Measurements from ENCODE around the gene GPR152. TPM values are rescaled to one million over a fixed set of nuclear protein-coding genes. Genes with fewer than 3 reads are reported as not detected.

Gene GPR152
- total RNA-seq, 1 experiment from 2014 or later = not detected

DNA sequence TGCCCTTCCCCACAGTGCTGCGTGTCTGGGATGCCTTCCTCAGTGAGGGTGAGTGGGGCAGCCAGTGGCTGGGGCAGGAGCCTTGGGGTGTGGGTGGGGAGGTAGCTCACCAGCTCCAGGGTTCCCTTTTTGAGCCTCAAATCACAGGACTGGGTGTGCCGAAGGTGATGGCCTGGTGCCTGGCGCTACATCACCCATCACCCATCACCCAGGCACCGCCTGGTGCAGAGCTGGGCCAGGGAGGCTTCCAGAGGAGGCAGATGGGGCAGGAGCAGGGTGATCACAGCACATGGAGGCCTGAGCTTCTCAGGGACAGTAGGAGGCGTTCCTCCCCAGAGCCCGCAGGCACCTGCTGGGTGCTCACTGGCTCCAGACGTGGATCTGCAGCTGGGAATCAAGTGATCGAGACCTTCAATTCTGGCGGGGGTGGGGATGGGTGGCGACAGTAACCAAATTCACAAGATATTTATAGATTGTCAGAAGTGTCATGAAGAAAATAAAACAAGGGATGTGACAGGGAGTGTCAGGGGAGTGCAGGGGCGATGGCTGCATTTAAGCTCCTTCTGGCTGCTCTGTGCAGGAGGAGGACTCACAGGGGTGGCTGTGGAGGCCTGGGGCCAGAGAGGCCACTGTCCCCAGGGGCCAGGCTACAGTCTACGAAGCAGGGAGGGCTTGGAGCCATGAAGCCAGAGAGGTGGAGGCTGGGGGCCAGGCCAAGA lies 45.4 kb downstream of the GPR152 start (continued):
- TF ChIP-seq ZBTB33 (IDR thresholded peaks at IDR 0.05; ENCODE audit: extremely low read depth, insufficient replicate concordance, low read length) (no peak), CBX3 (IDR thresholded peaks at IDR 0.05; ENCODE audit: low read depth) (no peak), JUND (IDR thresholded peaks at IDR 0.05) (no peak)

DNA sequence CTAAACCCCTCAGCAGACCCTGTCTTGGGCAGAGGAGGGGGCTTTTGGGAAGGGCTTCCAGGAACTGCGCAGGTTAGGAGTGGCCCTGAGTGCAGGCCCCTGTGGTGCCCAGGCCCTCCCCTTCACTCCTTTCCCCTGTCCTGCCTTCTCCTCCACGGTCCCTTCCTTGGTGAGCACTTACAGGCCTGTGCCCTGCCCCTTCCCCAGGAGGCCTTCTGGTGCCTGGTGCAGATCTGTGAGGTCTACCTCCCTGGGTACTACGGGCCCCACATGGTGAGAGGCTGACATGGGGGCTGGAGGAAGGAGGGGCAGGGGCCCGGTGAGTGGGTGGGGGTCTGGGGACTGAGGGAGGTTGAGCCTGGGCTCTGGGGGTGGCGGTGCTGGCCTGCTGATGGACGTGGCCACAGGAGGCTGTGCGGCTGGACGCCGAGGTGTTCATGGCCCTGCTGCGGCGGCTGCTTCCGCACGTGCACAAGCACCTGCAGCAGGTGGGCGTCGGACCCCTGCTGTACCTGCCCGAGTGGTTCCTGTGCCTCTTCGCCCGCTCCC lies 46.0 kb downstream of the GPR152 start:
- Histone ChIP-seq H3K4me3 (replicated peaks in 1 of 2; ENCODE audit: low read depth in 1 of 2, low read length in 2 of 2) (no peak overlapping the region), H3K79me2 (ENCODE audit: insufficient read depth, low read length) (no peaks in the 10 kb centered on the region; the same call in 1 of the 2 replicates), H3K9me3 (ENCODE audit: control insufficient read depth in 1 of 2, insufficient read depth in 1 of 2, low read depth in 1 of 2, low read length in 2 of 2) (no peaks in the 10 kb centered on the region), H3K4me1 (ENCODE audit: control insufficient read depth in 1 of 2, insufficient read depth in 2 of 2, low read length in 2 of 2) (peaks cover 4 to 9% of the 10 kb centered on the region in 2 experiments), H2AFZ (ENCODE audit: low read depth, low read length, poor library complexity, severe bottlenecking) (no peak overlapping the region), H4K20me1 (ENCODE audit: insufficient read depth) (no peaks in the 10 kb centered on the region), H3K27me3 (ENCODE audit: insufficient read depth, low read length) (no peaks in the 10 kb centered on the region), H3K36me3 (ENCODE audit: control insufficient read depth in 1 of 2, insufficient read depth in 2 of 2, low read length in 2 of 2) (no peaks in the 10 kb centered on the region), H3K27ac (ENCODE audit: low read depth, low read length) (no peak overlapping the region), H3K9ac (ENCODE audit: low read length) (no peak overlapping the region), H3K9me2 (ENCODE audit: insufficient read depth) (no peaks in the 10 kb centered on the region), H3K4me2 (ENCODE audit: low read length) (no peak overlapping the region)
- TF ChIP-seq JUND (IDR thresholded peaks at IDR 0.05) (no peak), SIN3A (IDR thresholded peaks at IDR 0.05; ENCODE audit: low read depth) (no peak), EZH2 (IDR thresholded peaks at IDR 0.05) (no peak)
- ATAC-seq (no peak), DNase-seq (ENCODE audit: low read depth, low spot score) (no peak)
- POLR2A ChIA-PET = no interaction called here
- RAD21 ChIA-PET (ENCODE audit: low non-redundant PET in 1 of 2, low total read pairs in 2 of 2, uncharacterized antibody in 2 of 2, unreplicated experiment in 2 of 2) = no interaction called here
- no TSS peak for BruUV-seq (replicated peaks)
- intact Hi-C loops (cut with micrococcal nuclease) = no loop called here
- CTCF ChIA-PET = no interaction called here

Measured in HCT116 (cell line).